ENCODE results near the gene MLIP.
A peak's percentile ranks its signal among the peaks of the same experiment; 100 is the strongest.
"Not testable (repeated sequence)": the region's sequence is repeated elsewhere in the genome, so short reads cannot be mapped to it uniquely, and the experiment has no call there.

Gene MLIP, protein sequence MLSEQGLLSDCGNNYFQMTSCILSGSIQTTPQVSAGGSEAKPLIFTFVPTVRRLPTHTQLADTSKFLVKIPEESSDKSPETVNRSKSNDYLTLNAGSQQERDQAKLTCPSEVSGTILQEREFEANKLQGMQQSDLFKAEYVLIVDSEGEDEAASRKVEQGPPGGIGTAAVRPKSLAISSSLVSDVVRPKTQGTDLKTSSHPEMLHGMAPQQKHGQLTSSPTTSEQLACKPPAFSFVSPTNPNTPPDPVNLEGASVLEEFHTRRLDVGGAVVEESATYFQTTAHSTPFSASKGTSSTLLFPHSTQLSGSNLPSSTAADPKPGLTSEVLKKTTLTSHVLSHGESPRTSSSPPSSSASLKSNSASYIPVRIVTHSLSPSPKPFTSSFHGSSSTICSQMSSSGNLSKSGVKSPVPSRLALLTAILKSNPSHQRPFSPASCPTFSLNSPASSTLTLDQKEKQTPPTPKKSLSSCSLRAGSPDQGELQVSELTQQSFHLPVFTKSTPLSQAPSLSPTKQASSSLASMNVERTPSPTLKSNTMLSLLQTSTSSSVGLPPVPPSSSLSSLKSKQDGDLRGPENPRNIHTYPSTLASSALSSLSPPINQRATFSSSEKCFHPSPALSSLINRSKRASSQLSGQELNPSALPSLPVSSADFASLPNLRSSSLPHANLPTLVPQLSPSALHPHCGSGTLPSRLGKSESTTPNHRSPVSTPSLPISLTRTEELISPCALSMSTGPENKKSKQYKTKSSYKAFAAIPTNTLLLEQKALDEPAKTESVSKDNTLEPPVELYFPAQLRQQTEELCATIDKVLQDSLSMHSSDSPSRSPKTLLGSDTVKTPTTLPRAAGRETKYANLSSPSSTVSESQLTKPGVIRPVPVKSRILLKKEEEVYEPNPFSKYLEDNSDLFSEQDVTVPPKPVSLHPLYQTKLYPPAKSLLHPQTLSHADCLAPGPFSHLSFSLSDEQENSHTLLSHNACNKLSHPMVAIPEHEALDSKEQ

DNA sequence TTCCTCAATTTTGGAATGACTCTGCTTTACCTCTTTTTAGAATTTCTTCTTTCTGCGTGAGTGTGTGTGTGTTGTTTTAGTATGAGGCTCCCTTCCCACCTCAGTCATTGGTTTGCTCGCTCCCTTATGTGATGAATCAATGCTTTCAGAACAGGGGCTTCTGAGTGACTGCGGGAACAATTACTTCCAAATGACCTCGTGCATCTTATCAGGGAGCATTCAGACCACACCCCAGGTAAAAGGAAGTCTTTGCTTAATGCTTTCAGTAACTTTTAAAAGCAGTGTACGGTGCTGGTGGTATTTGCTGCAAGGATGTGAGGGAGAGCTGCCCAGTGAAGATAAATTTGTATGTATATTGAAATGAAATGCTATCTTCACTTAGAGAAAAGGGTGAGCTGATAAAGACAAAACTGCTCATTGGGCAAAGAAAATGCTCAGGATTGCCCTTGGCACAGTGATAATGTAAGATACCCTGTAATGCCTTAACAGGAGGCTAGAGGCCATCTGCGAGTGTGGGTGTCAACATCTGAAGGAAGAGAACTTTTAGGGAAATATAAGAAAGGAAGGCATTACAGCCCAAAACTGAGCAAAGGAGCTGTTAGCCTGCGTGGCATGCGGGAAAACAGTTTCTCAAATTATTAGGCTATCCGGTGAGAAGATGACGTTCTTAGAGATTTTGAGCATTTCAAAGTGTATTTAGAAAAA, at the start of gene MLIP:
TSS of gene MLIP (plus strand) at position 103 of the 705 bp plus-strand sequence. CDS start at position 140, 37 bp downstream.
- no peak for DNase-seq

DNA sequence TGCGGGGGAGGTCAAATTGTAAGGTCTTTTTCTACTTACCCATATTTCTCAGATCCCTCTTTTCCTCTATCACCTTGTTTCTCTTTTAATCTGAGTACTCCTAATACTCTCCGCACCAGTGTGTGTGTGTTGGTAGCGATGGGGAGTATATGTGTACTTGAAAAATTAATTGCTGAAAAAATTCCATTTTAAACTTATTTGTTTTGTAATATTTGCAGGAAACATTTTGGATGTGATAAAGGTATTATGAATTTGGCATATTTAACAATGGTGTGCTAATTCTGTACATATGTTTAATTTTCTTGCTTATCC, 48.1 kb upstream of the MLIP start:
- DNase-seq, result no peak

DNA sequence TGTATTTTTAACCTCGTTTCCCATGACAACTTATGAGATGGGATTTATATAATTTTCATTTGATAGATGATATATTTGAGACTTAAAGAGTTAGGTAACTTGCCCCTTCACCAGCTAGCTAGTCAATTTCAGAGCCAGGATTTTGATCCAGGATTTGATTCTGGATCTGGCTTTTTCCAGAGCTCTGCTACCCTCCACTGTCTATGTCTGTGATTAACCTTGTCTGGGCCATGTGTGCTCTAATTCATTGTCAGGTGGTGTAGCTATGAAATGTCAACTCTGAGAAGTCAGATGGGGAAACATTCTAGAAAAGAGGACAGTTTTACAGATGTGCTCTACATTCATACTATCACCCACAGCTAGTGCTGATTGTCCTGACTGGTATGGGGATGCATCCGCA, 42.5 kb upstream of the MLIP start:
- no peak for DNase-seq

DNA sequence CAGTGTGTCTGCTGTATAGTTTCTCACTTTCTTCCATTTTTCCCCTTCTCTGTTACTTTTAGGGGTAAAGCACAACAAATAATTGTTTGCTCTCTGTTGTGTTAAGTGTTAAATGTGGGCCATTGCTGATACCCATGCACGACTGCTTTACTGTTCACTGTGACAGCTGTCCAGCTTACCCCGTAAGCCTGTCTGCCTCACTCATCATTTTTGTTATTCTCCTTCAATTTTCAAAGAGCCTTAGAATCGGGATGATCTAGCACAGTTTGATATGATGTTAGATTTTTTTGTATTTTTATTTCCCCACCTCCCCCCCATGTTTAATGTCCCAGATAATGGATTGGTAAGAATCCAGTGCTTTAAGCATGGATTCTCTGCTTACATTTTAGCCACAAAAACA, 41.2 kb upstream of the MLIP start:
- DNase-seq, result no peak

DNA sequence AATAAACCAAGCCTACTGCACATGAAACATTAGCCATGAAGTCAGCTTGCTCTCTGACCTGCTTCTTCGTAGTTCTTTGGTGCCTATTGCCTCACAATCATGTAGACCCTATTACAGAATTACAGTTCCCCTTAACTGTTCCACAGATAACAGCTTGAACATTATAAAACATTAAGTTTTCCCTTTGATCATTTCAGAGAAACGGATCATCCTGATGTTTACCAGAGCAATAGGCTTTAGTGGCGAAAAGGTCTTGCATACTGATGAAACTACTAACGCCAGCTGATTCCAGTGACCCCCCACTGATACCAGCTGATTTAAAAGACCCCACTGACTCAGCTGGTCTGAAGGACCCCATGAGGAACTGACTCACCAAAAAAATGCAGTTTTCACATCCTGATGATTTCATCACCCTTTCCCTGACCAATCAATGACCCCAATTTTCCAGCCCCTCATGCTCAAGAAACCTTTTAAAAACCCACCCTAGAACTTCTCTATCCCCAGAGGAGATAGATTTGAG, 39.4 kb upstream of the MLIP start:
- DNase-seq, result no peak

DNA sequence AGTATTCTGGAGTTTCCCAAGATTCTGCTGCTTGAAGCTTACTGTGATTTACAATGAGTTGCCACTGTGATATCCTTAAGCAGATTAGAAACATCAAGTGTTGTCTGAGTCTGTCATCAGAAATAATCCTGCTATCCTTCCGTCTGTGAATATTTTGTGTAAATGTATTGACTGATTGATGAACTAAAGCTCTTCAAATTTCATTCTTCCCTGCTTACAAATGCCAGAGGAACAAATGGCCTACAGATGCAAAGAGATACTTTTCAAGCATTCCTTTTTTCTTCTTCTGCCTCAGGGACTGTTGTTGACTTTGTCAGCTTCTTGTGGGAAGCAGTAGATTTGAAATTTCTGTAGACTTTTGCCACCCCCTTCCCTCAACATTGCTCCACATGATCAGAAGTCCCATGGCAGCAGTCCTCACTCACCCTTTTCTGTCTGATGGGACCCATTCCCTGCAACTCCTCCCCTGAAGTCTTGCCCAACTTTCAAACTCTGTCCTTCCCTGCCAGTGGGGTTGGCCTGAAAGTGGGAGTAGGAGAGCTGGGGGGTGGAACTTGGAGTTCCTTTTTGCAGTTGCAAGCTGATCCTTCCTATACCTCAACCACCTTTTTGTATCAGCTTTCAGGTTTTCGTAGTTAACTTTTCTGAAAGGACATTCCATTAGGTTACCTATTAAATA, 38.5 kb upstream of the MLIP start:
- DNase-seq, result no peak

DNA sequence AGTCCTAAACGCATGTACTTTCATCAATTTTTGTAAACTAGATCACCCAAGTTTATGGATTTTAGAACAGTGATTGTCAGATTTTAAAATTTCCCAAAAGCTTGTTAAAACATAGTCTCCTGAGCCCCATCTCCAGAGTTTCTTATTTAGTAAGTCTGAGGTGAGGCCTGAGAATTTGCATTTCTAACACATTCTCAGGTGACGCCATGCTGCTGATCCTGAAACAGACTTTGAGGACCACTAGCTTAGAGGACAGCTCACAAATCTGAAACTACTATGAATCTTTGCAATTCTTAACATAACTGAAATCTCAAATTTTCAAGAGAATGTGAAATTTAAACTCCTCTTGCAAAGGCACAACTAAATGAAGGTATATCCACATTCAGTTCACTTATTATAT, 37.8 kb upstream of the MLIP start:
- DNase-seq, result no peak

DNA sequence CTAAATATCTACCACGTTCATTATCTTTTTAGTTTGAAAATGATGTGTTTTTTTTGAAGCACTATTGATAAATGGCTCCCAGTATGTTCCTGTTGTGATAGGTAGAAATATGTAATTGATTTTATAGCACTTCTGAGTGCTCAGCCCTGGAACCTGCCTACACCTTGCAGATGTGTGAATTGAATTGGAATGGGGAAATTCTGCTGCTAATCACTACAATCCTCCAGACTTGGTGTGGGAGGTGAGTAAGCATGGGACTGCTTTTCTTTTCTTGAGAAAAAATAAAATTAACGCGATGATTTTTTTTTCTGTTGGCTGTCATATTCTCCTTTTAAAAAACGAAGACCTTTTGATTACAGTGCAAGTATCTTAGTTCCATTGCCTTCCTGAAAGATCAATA, 37.1 kb upstream of the MLIP start:
- no peak for DNase-seq

DNA sequence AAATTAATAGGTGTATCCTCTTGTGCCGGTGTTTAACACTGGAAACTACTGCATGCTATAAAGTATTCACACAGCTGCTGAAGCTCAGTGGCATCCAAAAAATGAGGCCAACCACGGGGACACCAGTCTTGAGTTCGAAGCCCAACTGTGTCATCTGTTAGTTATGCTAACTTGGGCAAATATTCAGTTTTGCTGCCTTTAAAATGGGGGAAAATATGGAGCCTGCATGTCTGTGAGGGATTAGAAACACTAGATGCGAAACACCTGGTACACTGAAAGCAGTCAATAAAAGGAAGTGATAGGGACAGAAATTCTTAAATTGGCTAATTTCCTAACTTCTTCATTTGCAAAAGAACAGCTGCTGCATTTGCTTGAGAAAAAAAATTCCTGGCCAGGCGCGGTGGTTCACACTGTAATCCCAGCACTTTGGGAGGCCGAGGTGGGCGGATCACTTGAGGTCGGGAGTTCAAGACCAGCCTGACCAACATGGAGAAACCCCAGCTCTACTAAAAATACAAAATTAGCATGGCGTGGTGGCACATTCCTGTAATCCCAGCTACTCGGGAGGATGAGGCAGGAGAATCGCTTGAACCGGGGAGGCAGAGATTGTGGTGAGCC, 36.6 kb upstream of the MLIP start:
- DNase-seq, result no peak

DNA sequence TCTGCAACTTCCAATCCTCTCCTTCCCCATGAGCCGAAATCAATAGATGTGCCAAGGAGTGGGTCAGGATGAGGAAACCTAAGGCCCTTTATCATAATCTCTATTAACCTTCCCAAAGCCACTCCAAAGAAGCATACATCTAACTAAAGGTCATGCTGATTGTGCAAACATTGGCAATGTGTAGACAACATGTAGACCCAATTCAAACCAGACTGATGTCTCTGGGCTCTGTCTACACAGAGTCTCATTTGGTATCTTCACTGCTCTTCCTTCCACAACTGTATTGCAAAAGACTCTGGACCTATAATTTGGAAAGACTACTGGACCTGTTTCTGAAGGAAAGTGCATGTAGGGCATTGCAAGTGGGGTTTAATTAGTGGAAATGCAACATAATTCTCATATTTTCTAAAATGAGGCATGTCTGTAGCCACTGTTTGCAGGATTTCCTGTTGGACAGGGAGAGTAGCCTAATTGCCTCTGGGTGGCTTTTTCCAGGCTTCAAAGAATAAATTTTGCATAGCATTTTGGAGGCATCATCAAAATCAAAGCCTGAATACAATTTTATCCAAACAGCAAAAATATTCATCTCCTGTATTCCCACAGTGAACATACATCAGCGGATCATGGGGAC, 35.0 kb upstream of the MLIP start:
- DNase-seq, result no peak

DNA sequence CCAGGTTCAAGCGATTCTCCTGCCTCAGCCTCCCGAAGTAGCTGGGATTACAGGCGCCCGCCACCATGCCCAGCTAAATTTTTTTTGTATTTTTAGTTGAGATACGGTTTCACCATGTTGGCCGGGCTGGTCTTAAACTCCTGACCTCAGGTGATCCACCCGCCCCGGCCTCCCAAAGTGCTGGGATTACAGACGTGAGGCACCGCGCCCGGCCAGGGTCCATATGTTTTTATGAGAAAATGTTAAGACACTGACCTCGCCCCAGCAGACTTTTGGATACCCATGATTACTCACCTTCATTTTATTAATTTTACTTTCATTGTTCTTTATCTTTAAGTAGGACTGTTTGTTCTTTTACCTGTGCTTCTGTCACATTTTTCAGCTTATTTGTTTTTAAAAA, 29.7 kb upstream of the MLIP start:
- not testable (repeated sequence) for DNase-seq

DNA sequence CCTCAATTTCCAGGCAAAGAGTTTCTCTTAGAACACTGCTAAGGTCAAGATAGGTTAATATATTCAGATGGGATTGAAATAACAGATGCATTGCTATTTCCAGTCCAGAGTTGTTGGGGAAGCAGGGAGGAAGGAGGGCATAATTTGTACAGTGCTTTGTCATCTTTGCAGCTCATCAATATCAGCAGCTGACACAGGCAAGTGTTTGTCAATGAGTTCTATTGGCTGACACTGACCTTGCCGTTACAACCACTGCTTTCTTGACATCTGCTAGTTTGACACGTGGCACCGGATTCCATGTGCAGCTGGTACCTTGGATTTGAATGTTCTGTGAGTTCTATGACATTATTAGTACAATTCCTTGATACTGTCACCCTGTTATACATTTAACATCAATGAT, 28.0 kb upstream of the MLIP start:
- no peak for DNase-seq

DNA sequence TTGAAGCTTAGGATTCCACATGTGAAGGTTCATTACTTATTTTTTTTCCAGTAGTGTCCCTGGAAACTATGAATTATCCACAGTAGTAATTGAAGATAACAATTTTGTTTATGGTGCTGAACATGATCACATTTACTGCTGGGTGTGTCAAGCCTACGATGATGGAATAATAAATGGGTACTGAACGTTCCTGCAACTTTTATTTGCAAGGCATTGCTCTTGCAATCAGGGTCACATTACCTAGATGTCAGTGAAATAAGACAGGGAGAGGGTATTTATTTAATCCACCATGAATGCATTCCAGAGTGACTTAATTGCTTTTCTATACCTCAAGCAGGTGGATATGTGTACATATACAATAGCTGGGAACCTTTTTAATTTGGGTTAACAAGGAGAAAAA, 27.0 kb upstream of the MLIP start:
- DNase-seq, result no peak

DNA sequence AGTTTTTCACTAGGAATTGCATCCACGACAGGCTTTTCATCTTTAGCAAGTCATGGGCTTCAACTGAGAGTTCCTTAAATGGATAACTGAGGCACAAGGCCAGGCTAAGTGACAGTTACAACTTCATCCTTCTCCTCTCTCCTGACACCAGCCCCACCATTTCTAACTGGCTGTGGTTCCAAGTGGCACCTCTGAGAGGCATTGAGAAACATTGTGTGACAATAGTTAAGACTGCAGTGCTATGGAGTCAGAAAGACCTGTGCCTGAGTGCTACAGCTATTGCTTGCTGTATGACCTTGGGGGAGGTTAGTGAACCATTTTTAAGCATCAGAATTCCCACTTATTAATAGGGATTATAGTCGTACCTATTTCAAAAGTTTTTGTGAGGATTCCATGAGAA, 26.2 kb upstream of the MLIP start:
- DNase-seq, result no peak

DNA sequence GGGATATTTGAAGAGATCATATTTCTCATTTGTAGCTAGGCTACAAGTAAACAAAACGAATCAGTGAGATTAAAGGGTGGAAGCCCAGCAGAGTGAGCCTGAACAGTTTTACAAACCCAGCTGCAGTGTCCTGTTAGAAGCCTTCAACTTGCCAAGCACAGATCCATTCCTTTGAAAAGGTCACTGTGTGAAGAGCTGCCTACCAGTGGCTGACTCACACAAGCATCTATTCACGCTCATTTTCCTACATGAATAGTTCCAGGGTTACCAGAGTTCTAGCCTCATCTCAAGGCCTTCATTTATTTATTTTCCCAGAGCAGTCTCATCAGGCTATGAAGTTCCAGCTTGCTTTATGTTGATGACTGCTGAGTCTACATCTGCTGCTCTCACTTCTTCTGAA, 25.7 kb upstream of the MLIP start:
- DNase-seq, result peak; percentile 50

DNA sequence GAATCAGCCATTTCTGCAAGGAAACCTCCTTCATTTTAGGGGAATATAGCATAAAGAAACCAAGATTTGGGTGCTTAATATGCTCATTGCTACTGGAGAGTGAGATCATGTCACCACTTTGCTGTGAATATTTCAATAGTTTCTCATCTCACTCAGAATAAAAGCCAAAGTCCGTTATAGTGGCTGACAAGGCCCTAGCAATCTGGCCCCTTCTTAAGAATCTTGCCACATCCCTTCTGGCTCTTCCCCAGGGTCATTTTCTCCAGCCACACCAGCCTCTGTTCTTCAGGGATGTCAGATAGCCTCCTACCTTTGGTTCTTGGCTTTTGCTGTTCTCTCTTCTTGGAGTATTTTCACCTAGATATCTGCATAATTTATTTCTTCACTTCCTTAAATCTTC, 24.8 kb upstream of the MLIP start:
- no peak for DNase-seq

DNA sequence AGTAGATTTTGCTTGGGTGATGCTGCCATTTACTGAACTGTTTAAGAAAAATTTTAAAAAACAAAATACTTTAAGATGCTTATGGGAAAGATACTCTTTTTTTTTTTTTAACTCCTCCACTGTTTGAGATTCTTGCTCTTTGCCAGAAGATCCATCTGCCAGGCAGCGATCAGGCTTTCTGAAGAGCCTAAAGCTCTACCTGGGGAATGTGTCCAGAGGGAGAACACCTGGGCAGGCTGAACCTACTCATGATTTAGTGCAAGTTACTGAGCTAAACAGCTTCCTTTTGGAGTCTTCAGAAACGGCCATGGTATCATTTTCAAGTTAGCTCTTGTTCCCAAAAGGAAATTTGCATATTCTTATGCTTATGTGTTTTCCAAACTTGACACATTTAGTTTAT, 23.5 kb upstream of the MLIP start:
- DNase-seq, result no peak

DNA sequence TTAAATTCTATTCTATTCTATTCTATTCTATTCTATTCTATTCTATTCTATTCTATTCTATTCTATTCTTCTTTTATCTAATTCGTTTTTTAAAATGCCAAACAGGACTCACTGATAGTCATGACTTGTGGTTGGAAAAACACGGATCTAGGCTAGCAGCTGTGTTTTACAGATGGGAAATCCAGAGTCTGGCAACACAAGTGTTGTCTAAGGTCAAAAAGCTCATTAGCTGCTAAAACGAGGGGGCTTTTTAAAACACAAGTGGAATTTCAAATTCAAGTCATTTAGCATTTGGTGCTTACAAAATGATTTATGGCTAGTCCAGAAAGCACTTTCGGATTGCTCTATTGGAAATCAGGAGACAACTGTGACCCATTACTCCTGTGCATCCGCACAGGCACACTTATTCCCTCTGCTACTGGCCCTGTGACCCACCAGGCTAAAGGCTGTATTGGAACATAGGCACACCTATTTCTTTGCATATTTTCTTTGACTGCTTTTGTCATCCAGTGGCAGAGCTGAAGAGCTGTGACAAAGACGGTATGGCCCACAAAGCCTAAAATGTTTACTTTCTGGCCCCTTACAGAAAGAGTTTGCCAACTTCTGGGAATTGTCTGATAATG, 17.8 kb upstream of the MLIP start:
- no peak for DNase-seq

DNA sequence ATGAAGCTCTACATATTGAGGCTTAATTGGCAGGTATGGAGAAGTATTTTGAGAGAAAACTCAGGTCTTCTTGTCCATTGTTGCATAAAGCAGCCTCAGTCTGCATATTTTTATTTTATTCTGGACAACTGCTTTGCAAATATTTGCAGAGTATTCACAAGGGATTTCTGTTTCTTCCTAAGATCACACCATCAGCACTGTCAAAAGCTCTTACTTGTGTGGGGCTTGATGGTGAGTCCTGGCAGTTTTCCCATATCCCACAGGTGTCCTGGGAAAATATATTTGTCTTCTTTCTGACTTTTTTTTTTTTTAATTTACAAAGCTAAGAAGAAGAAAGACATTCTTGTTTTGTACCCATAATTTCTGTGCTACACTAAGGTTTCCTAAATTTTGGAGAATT, 16.9 kb upstream of the MLIP start:
- DNase-seq, result no peak

DNA sequence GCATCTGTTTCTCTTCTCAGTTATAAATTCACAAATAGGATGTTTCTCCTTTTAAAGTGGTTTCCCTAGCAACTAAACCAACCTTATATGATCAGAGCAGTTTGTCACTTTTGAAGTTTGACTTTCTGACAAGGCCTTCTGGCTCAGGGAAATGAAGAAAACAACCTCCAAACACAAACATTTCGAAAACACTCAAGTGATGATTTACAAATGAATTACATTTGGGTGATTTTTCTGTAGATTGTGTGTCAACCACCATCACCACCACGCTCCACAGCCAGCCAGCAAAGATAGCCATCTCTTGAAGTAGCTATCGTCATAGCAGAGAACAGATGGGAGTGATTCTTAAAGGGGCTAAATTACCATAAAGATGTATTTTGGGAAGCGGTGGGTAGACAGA, 16.5 kb upstream of the MLIP start:
- no peak for DNase-seq

DNA sequence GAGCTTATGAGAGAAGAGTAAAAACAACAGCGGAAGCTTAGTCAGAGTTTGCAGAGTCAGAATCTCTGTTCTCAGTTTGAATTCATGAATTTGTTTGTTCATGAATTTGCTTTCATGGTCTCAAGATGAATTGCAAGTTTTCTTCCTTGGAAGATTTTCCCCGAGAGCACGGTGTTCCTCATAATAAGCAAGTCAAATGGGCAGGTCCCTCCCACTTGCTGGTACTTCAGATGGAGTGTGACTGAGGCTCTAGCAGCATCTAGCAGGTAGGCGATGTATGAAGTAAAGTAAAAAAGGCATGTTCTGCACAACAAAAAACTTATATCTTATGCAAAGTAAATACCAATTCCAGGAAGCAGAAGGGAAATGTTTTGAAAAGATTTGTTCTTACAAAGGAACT, 15.5 kb upstream of the MLIP start:
- no peak for DNase-seq

All from EL (cell line).